AG09309 (cell line): ENCODE measurements around the gene ADAMTS6.

Experiments used
- DNase-seq: peaks from one replicate; pipeline ENCODE4 v3.0.0-alpha.2; 2010; ENCODE audit warnings: low read depth
- H3K4me3 ChIP-seq: 2 replicates; pipeline ENCODE4 v1.5.1; 2011; ENCODE audit warnings: mild to moderate bottlenecking, low read depth, low read length, moderate library complexity; ENCODE audit not compliant: control insufficient read depth
- CTCF ChIP-seq: IDR thresholded peaks from 2 replicates; pipeline ENCODE4 v1.5.1; 2011; ENCODE audit warnings: mild to moderate bottlenecking, low read depth, low read length, inconsistent platforms; ENCODE audit not compliant: insufficient read depth, control insufficient read depth; ENCODE audit errors: missing control alignments

Gene ADAMTS6

GRCh38 chr5:65125591-65126541 is 355.9 kb downstream of the ADAMTS6 start:
- TF ChIP-seq CTCF: no peak
- no peak for DNase-seq
- H3K4me3 ChIP-seq: no peak overlapping the region

- H3K4me3 ChIP-seq: no peak overlapping the region
- DNase-seq: peak; percentile 95
- TF ChIP-seq CTCF: no peak
These were observed 359.8 kb downstream of the ADAMTS6 start for GRCh38 chr5:65121880-65122436.

GRCh38 chr5:65120371-65120967 is 361.3 kb downstream of the ADAMTS6 start:
- no peak for TF ChIP-seq CTCF
- no peak overlapping the region for H3K4me3 ChIP-seq
- DNase-seq: no peak

- TF ChIP-seq CTCF: no peak
- H3K4me3 ChIP-seq: no peak overlapping the region
- DNase-seq: no peak
These were observed 364.2 kb downstream of the ADAMTS6 start for GRCh38 chr5:65117525-65117924.

GRCh38 chr5:65113771-65114170 is 367.9 kb downstream of the ADAMTS6 start:
- no peak overlapping the region for H3K4me3 ChIP-seq
- DNase-seq: no peak
- TF ChIP-seq CTCF: no peak

GRCh38 chr5:65111961-65112658 is 369.6 kb downstream of the ADAMTS6 start:
- no peak overlapping the region for H3K4me3 ChIP-seq
- no peak for TF ChIP-seq CTCF
- DNase-seq: no peak
